GM18867 (cell line): ENCODE data around the gene FAR2.
"Not testable (repeated sequence)": the region's sequence is repeated elsewhere in the genome, so short reads cannot be mapped to it uniquely, and the experiment has no call there.

Source experiments
- ATAC-seq: cut with Tn5 transposase; IDR thresholded peaks from one replicate; pipeline ENCODE4 v1.9.1; 2021; ENCODE audit warnings: mild to moderate bottlenecking, moderate library complexity; ENCODE audit not compliant: unreplicated experiment

FAR2 gene

DNA sequence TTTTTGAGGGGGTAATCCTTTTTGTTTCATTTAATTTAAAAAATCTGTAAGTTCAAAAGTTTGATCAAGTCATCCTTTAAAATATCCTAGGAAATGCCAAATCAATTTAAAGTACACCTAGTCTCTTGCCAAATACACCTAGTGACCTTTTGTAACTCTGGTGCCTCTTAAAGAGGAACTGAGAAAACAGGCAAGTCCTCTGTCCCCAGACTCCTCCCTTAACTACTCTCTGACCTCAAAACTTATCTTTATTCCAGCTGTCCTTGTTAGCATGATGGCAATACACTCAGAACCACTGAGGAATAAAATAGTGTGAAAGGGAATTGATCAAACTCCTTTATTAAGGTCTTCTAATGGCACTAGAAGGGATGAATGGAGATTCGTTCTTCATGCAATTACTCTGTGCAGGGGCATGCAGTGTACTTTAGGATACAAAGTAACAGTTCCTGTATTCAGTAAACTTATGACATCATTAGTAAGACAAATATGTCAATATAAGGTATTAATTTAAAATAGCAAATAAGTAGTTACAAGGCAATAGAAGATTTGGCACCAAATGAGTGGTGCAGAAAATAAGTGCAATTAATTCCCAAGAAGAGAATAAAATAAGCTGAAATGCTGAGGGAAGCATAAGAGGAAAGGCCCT lies 3.3 kb downstream of the FAR2 start:
- peak; percentile 96 for ATAC-seq

- ATAC-seq: no peak
Observed at GRCh38 chr12:29152981-29153630, 4.0 kb downstream of the FAR2 start.

- peak; percentile 42 for ATAC-seq
Observed at GRCh38 chr12:29155079-29155478, 6.0 kb downstream of the FAR2 start.

- no peak for ATAC-seq
Observed at GRCh38 chr12:29157486-29157946, 8.4 kb downstream of the FAR2 start.

DNA sequence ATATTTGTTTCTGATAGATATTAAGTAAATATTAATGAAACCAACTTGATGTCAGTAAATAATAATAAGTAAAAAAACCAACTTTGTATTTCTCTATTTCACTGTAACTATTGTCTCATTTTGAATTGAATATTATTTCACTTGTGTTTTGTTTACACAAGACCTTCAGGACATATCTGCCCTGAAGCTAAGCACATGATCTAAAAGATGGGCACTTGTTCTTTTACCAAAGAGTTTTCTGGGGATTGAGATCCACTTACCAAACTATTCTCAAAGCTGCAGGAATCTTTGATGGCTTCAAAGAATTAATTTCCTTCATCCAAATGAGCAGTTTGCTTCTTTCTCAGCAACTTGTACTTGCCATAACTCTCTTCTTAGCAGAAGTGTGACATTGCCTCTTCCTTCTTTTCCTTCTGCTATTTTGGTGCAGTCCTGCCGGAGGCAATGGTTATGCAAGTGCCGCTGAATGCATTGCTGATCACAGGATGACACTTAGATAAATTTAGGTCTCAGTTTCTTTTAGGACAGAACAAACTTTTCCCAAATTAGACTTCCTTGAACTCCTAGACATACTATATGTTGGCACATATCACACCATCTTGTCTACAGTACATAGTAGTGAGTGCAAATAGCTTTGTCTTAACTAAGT lies 9.2 kb downstream of the FAR2 start:
- no peak for ATAC-seq

DNA sequence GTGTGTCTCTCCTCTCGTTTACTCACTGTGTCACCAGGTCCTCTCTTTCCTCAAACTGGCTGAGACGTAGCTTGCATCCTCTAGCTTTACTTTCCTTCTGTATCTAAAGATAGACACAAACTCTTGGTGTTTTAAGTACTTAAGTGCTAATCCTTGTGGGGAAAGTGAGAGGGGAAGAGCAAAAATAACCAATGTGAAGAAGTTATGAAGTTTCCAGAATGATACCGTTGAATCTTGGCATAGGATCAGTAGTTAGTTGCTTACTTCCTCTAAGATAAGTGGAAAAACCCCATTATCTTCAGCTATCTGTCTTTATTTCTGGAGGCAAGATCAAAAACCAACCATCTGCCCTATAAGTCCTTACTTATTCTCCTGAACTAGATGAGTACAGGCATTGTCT lies 10.6 kb downstream of the FAR2 start:
- ATAC-seq: no peak

DNA sequence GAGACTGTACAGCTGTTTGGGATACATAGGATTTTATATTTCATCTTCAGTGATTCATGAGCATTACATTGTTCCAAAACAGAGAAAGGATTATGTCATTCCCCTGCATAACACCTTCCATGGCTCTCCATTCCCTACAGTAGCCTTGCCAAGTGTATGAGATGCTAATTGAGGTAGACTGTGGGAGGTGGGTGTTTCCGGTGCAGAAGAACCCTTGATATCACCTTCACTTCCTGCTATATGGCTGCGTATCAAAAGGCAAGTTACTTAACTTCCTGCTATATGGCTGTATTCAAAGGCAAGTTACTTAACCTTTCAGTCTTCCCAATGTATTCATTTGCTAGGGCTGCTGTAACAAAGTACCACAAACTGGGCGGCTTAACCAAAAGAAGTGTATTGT lies 11.2 kb downstream of the FAR2 start:
- ATAC-seq: no peak

- no peak for ATAC-seq
Observed at GRCh38 chr12:29163146-29163545, 14.1 kb downstream of the FAR2 start.

GRCh38 chr12:29164477-29165393 lies 15.7 kb downstream of the FAR2 start:
- ATAC-seq: peak; percentile 100

DNA sequence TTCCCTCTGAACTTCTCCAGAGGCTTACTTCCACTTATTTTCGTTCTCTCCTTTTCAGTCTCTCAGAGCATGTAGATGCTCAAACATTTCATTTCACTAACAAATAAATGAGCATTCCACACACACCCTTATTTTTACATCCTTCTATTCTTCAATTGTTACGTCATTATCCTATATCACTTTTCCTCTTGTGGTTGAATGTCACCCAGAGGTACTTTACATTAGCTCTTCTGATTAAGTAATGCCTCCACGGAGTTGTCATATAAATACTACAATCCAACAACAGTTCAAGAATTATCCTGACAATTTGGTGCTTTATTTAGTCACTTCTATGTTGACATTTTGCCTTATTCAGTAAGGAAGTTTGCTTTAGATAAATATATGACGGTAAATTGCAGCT lies 18.4 kb downstream of the FAR2 start:
- ATAC-seq: no peak

GRCh38 chr12:29167988-29168387 lies 18.9 kb downstream of the FAR2 start:
- ATAC-seq: no peak

GRCh38 chr12:29169978-29170377 lies 20.9 kb downstream of the FAR2 start:
- not testable (repeated sequence) for ATAC-seq

DNA sequence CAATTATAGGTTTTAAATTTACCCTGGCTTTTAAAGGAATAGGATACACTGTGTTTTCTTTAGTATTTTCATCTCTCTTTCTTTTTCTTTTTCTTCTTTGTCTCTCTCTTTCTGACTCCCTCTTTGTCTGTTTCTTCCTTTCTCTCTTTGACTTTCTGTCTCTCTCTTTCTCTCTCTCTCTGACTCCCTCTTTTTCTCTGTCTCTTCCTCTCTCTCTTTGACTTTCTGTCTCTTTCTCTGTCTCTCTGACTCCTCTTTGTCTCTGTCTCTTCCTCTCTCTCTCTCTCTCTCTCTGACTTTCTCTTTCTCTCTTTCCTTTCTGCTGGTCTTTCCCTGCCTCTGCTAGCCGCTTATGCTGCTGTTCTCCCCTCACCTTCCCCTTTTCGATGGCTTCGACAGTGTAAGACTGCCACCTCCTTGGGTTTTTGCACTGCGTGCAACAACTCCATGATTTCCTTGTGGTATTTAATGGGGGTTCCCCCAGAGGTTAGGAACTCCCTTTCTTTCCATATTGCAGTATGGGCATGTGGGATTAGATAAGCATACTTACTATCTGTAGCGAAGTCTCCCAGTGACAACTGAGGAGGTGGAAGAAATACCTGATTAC lies 21.5 kb downstream of the FAR2 start:
- ATAC-seq: not testable (repeated sequence)

GRCh38 chr12:29171421-29172258 lies 22.6 kb downstream of the FAR2 start:
- ATAC-seq: no peak

DNA sequence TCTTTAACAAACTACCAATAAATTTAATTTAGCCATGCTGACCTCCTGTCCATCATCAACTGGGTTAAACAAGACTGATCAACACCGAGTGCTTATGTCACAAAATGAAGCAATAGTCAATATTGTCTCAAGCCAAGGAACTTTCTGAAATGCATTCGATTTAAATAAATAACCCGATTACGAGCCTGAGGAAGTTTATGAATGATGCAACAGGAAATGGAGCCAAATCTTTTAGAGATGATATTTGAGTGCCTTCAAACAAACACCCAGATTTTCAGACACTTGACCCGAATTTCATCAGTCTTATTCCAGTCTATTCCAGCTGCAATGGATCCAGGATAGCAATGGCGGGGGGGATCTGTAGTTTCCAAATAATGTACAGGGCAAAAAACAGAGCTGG lies 27.9 kb downstream of the FAR2 start:
- no peak for ATAC-seq

GRCh38 chr12:29182247-29182646 lies 33.2 kb downstream of the FAR2 start:
- ATAC-seq: not testable (repeated sequence)

DNA sequence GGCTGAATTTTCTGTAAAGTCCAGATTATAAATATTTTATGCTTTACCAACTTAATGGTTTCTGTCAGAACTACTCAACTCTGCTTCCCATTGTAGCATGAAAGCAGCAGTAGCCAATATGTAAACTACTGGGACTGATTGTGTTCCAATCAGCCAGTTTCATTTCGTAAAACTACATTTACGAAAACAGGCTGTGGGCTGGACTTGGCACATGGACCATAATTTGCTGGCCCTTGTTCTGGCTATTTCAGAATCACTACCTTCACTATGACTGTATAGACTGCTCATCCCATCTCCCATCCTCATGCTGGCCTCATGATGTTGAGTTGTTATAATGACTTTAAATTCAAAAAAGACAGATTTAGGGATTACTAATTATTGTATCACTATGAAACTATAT lies 38.7 kb downstream of the FAR2 start:
- no peak for ATAC-seq

- ATAC-seq: no peak
Observed at GRCh38 chr12:29191267-29191850, 42.3 kb downstream of the FAR2 start.

DNA sequence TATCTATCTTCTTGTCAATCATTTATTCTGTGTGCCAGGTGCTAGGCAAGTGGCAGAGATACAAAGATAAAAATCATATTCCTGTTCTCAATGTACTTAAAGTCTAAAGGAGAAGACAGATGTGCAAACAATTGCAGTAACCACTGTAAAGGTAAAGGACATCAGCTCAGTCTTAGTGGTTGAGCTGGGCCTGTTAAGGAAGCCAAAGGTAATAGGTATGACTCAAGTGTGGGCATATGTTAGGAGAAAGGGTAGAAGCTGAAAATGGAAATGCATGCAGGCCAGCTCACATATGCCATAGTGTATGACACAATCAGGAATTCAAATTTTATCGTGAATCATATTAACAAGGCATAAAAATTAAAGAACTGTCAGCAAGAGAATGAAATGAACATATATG lies 49.8 kb downstream of the FAR2 start:
- ATAC-seq: no peak
